ENCODE results near the gene DALRD3. TPM values are rescaled to one million over a fixed set of nuclear protein-coding genes. Genes with fewer than 3 reads are reported as not detected.
A peak's percentile ranks its signal among the peaks of the same experiment; 100 is the strongest.

The DALRD3 gene
- total and polyA plus RNA-seq, 8 donors: 23.6 to 67.4 (median 60.5) TPM

GRCh38 chr3:49021813-49022687 is 3.7 kb upstream of the DALRD3 start, which contains the start of gene NDUFAF3:
Gene NDUFAF3 (plus strand): TSS chr3:49022121. CDS start chr3:49022145, 24 bp downstream.
- H3K4me1 ChIP-seq: peaks cover 32 to 70% of the 10 kb centered on the region in 2 donors
- peak; percentile 94 to 99 for TF ChIP-seq CTCF (IDR thresholded peaks at IDR 0.05)
- peak within 1 kb of the TSS; percentile 100 for H3K27ac ChIP-seq
- no peaks in the 10 kb centered on the region for H3K27me3 ChIP-seq
- intact Hi-C loops (cut with DNase I): no loop called here
- H3K4me3 ChIP-seq: peak within 1 kb of the TSS; percentile 91 to 99
- no peaks in the 10 kb centered on the region for H3K9me3 ChIP-seq
- peak; percentile 91 to 99 (median 94) for DNase-seq
- peak; percentile 85 for ATAC-seq
- H3K36me3 ChIP-seq: peaks cover 0 to 39% of the 10 kb centered on the region in 2 donors

GRCh38 chr3:49021213-49021812 is 2.9 kb upstream of the DALRD3 start:
- peaks cover 32 to 72% of the 10 kb centered on the region in 2 donors for H3K4me1 ChIP-seq

GRCh38 chr3:49020330-49021212 is 2.2 kb upstream of the DALRD3 start:
- peak in 3 of 4 donors; percentile 19 to 95 (median 76) for DNase-seq
- ATAC-seq: peak; percentile 11
- H3K27ac ChIP-seq: peak overlapping the region; percentile 100
- TF ChIP-seq CTCF (IDR thresholded peaks at IDR 0.05): no peak
- H3K4me1 ChIP-seq: peaks cover 32 to 65% of the 10 kb centered on the region in 2 donors
- intact Hi-C loops (cut with DNase I): no loop called here
- peak overlapping the region; percentile 91 to 99 for H3K4me3 ChIP-seq
- H3K27me3 ChIP-seq: no peaks in the 10 kb centered on the region
- H3K36me3 ChIP-seq: peaks cover 0 to 40% of the 10 kb centered on the region in 2 donors
- H3K9me3 ChIP-seq: no peaks in the 10 kb centered on the region

More at GRCh38 chr3:49021213-49021812, 2.9 kb upstream of the DALRD3 start:
- intact Hi-C loops (cut with DNase I): no loop called here
- Histone ChIP-seq H3K27me3 (no peaks in the 10 kb centered on the region), H3K36me3 (peaks cover 0 to 40% of the 10 kb centered on the region in 2 donors), H3K27ac (peak overlapping the region; percentile 100), H3K9me3 (no peaks in the 10 kb centered on the region), H3K4me3 (peak overlapping the region; percentile 91 to 99)
- ATAC-seq (peak; percentile 89), DNase-seq (peak; percentile 97 to 99 (median 99))
- TF ChIP-seq CTCF (IDR thresholded peaks at IDR 0.05): no peak

- Histone ChIP-seq H3K4me3 (peak overlapping the region; percentile 91 to 99), H3K4me1 (peaks cover 32 to 60% of the 10 kb centered on the region in 2 donors), H3K27ac (peak overlapping the region; percentile 100), H3K36me3 (peaks cover 0 to 40% of the 10 kb centered on the region in 2 donors), H3K27me3 (no peaks in the 10 kb centered on the region), H3K9me3 (no peaks in the 10 kb centered on the region)
- no peak for TF ChIP-seq CTCF (IDR thresholded peaks at IDR 0.05)
- intact Hi-C loops (cut with DNase I): no loop called here
- DNase-seq: no peak
- ATAC-seq: no peak
These were observed 1.6 kb upstream of the DALRD3 start for GRCh38 chr3:49019941-49020329.
